HG02763 (cell line): Measurements from ENCODE around the gene ADGRF5.

Experiments used
- ATAC-seq: cut with Tn5 transposase; IDR thresholded peaks from one replicate; pipeline ENCODE4 v1.9.1; 2021; ENCODE audit warnings: mild to moderate bottlenecking, moderate library complexity; ENCODE audit not compliant: unreplicated experiment

The ADGRF5 gene

GRCh38 chr6:46921731-46922130 lies at the start of gene ADGRF5:
Gene ADGRF5, minus strand, starts transcription at chr6:46921938. Its CDS starts 15,176 bp downstream, at chr6:46906762.
- ATAC-seq, result no peak

DNA sequence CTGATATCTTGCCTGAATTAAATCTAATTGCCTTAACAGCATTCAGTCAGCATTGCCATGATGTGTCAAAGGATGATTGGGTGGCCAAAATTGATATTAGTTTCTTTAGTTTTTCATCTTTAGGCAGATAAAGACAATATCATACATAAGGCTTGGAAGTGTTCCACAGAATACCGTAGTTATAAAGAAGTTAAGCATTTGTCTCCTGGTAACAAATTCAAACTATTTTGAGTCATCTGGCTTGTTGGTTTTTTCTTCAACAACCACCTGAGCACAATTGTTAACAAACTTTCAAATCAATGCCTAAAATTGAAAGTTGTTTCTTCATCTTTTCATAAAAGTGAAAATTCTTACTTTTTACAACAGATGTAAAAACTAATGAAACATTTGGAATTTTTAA lies 47.5 kb upstream of the ADGRF5 start:
- ATAC-seq, result no peak

DNA sequence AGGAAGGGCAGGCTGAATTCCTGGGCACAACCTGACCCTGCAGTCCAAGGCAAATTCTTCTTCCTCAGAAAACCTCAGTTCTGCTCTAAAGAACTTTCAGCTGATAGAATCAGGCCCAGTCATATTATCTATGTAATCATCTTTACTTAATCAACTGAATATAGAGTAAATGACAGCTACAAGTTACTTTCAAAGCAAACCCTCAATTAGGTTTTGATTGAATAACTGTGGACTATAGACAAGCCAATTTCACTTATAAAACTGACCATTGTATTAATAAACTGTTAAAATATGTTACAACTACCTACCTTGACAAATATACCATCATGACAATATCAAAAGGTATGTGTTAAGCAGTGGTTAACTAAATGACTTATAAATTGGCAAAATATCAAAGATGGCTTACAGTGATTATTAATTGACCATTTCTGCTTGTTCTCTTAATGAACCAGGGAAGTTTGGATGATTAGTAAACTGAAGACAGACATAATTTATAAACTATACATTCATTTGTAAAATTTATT lies 46.1 kb upstream of the ADGRF5 start:
- ATAC-seq, result no peak

- no peak for ATAC-seq
Measured at GRCh38 chr6:46964716-46965519, 43.2 kb upstream of the ADGRF5 start.

DNA sequence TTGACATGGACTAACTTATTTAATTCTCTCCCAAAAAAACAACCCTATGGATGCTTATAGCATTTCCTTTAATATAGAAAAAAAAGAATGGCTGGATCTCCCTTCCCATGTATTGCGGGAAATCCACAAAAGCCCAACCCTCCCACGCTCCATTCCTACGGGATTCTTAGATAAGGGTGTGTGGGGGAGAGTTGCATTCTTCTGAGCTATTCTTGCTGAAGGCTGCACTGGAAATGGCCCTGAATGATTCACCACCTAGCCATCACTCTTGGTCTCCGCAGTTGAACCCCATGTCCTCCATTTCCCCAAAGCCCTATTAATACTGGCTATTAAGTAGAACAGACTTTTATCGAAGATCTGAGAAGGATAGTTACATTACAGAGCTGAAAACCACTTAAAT lies 41.9 kb upstream of the ADGRF5 start:
- ATAC-seq, result no peak

- no peak for ATAC-seq
Measured at GRCh38 chr6:46963039-46963438, 41.3 kb upstream of the ADGRF5 start.

- no peak for ATAC-seq
Measured at GRCh38 chr6:46961711-46962110, 40.0 kb upstream of the ADGRF5 start.

DNA sequence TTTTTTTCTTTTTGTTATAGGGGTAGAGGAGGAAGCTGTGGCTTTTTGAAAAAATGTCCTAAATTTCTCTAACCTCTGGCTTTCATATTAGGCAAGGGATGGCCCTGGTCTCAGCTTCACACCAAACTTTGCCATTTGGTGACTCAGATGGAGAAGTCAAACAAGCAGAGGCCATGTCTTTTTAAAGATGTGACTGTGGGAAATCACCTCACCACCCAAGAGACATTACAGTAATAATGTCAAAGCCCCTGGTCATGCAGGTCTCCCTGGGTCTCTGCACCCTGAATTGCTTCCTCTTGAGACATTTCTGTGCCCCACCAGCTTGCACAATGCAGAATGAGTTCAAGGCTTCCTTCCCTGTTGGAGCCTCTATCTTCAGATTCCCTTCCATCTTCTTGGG lies 39.5 kb upstream of the ADGRF5 start:
- ATAC-seq, result no peak

GRCh38 chr6:46959419-46959818 lies 37.7 kb upstream of the ADGRF5 start:
- no peak for ATAC-seq

DNA sequence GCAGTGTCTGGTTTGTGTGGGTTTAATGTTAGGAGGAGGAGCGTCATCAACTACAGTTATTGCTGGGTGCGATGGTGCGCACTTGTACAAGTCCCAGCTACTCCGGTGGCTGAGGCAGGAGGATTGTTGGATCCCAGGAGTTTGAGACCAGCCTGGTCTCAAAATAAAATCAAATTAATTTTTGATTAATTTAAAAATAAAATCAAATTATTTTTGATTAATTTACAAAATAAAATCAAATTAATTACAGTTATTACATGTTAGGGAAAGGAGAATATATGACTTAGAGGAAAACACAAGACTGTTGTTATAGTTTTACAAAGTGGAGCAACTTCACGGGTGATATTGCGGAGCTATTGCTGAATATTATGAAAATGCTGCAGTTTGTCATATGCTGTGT lies 34.7 kb upstream of the ADGRF5 start:
- no peak for ATAC-seq

GRCh38 chr6:46954837-46955451 lies 33.2 kb upstream of the ADGRF5 start:
- no peak for ATAC-seq

- ATAC-seq, result no peak
Measured at GRCh38 chr6:46953921-46954320, 32.2 kb upstream of the ADGRF5 start.

DNA sequence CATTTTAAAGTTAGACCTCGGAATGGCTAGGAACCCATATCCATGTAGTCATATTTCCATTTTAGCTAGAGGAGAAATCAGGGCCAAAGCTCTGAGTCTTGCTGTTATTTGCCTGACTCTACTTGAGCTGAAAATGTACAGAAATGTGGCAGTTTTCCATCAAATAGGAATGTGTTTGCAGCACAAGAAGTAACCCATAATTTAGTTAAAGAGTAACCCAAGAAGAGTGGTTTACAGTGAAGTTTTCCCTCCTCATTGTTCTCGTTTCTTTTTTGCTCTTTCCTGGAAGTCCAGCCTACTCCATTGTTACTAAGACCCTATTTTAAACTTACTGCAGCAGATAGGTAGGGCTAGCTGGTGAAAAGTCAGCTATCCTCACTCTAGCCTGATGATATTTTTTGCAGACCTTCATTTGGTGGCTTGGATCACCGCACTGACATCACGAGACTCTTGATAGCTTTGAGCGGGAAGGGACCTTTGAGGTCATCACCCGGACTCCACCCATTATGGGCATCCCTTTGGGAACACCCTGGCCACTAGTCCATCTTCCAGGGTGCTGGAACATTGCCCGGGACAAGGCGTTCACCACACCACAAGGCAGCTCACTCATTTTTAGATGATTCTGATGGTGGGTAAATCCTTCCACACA lies 28.0 kb upstream of the ADGRF5 start:
- no peak for ATAC-seq

DNA sequence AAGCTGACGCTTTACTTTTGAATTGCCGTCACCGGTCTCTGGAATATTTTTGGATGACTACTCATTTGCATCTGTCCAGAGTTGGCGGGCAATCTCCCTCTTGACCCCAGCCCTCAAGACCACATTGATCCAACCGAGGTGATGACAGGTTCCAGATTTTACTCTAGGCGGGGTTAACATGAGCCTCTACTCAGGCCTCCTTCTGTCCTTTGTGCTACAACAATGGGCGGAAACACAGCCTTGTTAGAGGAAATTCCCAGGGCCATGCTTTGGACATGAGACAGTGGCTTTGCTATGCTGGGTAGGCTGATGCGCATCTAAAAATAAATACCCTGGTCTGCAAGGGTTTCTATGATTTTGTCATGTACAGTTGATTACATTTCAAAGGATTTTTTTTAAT lies 27.0 kb upstream of the ADGRF5 start:
- no peak for ATAC-seq

- ATAC-seq, result no peak
Measured at GRCh38 chr6:46947497-46947896, 25.8 kb upstream of the ADGRF5 start.

GRCh38 chr6:46940433-46941226 lies 18.9 kb upstream of the ADGRF5 start:
- no peak for ATAC-seq

- no peak for ATAC-seq
Measured at GRCh38 chr6:46937642-46938041, 15.9 kb upstream of the ADGRF5 start.

GRCh38 chr6:46935687-46936086 lies 13.9 kb upstream of the ADGRF5 start:
- ATAC-seq, result no peak

DNA sequence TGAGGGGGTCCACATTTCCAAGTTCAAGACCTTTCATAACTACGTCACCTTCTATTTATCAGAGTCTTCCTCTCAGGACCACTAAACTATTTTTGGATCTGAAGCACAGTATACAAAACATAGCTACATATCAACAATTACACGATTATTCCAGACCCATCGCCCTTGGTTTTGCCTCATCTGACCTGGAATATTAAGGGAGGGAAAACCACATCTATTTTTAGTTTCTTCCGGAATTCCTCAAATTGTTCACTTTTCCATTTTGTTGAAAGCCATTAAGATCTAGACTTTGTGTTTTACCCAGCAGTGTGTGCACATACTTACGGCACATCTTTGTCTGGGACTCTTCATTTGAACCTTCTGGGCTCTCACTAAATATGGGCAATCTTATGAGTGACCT lies 12.0 kb upstream of the ADGRF5 start:
- no peak for ATAC-seq

GRCh38 chr6:46932526-46933319 lies 11.0 kb upstream of the ADGRF5 start:
- no peak for ATAC-seq
